ENCODE results near the gene TC2N.

TC2N gene

DNA sequence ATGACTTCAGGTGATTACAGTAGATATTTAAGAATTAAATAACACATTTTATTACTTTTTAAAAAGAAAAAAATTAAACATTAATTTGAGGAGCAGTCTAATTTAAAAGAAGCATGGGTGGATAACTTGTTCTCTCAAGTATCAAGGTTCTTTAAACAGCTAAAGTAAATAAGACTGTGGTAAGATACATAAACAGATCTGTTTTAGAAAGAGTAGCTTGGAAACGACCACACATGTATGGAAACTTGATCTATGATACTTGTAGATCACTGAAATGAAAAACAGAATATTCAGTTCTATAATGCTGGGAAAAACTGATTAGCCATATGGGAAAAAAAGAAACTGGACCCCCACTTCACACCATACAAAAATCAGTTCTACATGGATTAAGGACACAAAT is 36.0 kb downstream of the TC2N start:
- Histone ChIP-seq H3K27me3 (peaks cover 55% of the 10 kb centered on the region), H3K4me3 (ENCODE audit: low read depth in 1 of 2, low read length in 1 of 2) (no peak overlapping the region), H3K27ac (no peak overlapping the region), H3K4me1 (ENCODE audit: control insufficient read depth in 1 of 2, insufficient read depth in 1 of 2, low read depth in 1 of 2, low read length in 1 of 2) (peaks cover 0 to 6% of the 10 kb centered on the region in 2 experiments), H3K36me3 (no peaks in the 10 kb centered on the region), H3K9me3 (no peaks in the 10 kb centered on the region)
- TF ChIP-seq, protein P1, sequence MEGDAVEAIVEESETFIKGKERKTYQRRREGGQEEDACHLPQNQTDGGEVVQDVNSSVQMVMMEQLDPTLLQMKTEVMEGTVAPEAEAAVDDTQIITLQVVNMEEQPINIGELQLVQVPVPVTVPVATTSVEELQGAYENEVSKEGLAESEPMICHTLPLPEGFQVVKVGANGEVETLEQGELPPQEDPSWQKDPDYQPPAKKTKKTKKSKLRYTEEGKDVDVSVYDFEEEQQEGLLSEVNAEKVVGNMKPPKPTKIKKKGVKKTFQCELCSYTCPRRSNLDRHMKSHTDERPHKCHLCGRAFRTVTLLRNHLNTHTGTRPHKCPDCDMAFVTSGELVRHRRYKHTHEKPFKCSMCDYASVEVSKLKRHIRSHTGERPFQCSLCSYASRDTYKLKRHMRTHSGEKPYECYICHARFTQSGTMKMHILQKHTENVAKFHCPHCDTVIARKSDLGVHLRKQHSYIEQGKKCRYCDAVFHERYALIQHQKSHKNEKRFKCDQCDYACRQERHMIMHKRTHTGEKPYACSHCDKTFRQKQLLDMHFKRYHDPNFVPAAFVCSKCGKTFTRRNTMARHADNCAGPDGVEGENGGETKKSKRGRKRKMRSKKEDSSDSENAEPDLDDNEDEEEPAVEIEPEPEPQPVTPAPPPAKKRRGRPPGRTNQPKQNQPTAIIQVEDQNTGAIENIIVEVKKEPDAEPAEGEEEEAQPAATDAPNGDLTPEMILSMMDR (IDR thresholded peaks at IDR 0.05) = no peak

GRCh38 chr14:91830777-91831176 is 36.6 kb downstream of the TC2N start:
- peaks cover 50% of the 10 kb centered on the region for H3K27me3 ChIP-seq
- no peak overlapping the region for H3K4me3 ChIP-seq (ENCODE audit: low read depth in 1 of 2, low read length in 1 of 2)
- peaks cover 0 to under 1% of the 10 kb centered on the region in 2 experiments for H3K4me1 ChIP-seq (ENCODE audit: control insufficient read depth in 1 of 2, insufficient read depth in 1 of 2, low read depth in 1 of 2, low read length in 1 of 2)
- no peaks in the 10 kb centered on the region for H3K36me3 ChIP-seq
- TF ChIP-seq, protein P1 (IDR thresholded peaks at IDR 0.05) = no peak
- no peaks in the 10 kb centered on the region for H3K9me3 ChIP-seq
- no peak overlapping the region for H3K27ac ChIP-seq

DNA sequence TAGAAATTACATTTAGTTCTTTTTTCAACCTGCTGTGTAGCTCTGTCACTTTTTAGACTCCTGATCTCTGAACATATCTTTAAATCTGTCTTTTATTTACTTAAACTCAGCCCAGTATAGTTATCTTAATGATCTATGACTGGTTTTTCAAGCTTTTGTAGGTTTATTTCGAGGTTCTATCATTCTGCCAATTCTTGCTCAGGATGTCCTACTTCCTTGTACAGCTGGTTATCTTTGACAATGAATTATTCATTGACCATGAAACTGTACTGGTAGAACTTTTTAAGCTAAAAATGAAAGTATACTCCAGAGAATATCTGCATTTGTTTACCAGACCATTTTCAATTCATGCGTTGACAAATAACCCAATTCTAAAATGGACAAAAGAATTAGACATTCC is 37.8 kb downstream of the TC2N start:
- peaks cover 37% of the 10 kb centered on the region for H3K27me3 ChIP-seq
- H3K4me1 ChIP-seq (ENCODE audit: control insufficient read depth in 1 of 2, insufficient read depth in 1 of 2, low read depth in 1 of 2, low read length in 1 of 2) = no peaks in the 10 kb centered on the region
- TF ChIP-seq, protein P1 (IDR thresholded peaks at IDR 0.05) = no peak
- no peaks in the 10 kb centered on the region for H3K36me3 ChIP-seq
- no peak overlapping the region for H3K27ac ChIP-seq
- H3K9me3 ChIP-seq = no peaks in the 10 kb centered on the region
- no peak overlapping the region for H3K4me3 ChIP-seq (ENCODE audit: low read depth in 1 of 2, low read length in 1 of 2)

- TF ChIP-seq, protein P1 (IDR thresholded peaks at IDR 0.05) = no peak
- H3K27ac ChIP-seq = no peak overlapping the region
Measured at GRCh38 chr14:91827746-91828145, 39.6 kb downstream of the TC2N start.

DNA sequence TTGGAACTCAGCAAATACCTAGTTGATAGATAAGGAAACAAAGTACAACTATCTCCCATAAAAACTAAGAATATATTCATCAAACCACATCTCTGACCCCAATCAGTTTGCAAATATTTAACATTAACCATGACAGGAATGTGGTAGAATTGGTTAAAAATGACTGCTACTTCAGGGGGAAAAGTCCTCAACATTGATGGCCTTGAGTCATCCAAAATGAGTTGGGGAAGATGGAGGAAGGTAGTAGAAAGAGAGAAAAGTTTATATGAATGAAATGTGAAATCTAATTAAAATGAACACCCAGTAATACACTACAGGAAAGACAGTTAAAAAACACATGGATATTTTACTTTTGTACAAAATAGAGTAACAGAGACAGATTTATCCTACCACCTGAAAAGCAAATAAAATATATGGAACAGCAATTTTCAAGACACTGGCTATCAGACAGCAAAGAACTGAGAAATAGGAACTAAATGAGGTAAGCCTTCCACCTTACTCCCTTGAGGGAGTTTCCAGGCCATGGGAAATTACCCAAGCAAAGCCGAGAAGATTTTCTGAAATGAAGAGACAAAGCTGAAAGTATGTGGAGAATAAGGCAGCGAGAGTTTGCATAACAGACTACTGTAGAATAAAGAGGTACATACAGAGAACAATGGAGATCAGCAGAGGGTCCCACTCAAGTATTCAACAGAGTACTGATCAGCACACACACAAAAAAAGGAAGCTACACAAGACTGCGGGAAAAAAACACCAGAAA is 49.6 kb downstream of the TC2N start:
- Histone ChIP-seq H3K9me3 (no peaks in the 10 kb centered on the region), H3K4me1 (ENCODE audit: control insufficient read depth in 1 of 2, insufficient read depth in 1 of 2, low read depth in 1 of 2, low read length in 1 of 2) (no peaks in the 10 kb centered on the region), H3K4me3 (ENCODE audit: low read depth in 1 of 2, low read length in 1 of 2) (no peak overlapping the region), H3K36me3 (no peaks in the 10 kb centered on the region), H3K27me3 (no peaks in the 10 kb centered on the region), H3K27ac (no peak overlapping the region)
- TF ChIP-seq, protein P1 (IDR thresholded peaks at IDR 0.05) = no peak

More at GRCh38 chr14:91827746-91828145, 39.6 kb downstream of the TC2N start:
- Histone ChIP-seq H3K4me3 (ENCODE audit: low read depth in 1 of 2, low read length in 1 of 2) (no peak overlapping the region), H3K27me3 (peaks cover 20% of the 10 kb centered on the region), H3K36me3 (no peaks in the 10 kb centered on the region), H3K4me1 (ENCODE audit: control insufficient read depth in 1 of 2, insufficient read depth in 1 of 2, low read depth in 1 of 2, low read length in 1 of 2) (no peaks in the 10 kb centered on the region), H3K9me3 (no peaks in the 10 kb centered on the region)
